Stimulated activated CD4-positive, alpha-beta T cell treated with anti-CD3 and anti-CD28 coated beads, TNF-alpha, amount 100 ng/mL, for 4 hours (primary cell): ENCODE measurements around the gene CLEC18C.
"Not testable (repeated sequence)": the region's sequence is repeated elsewhere in the genome, so short reads cannot be mapped to it uniquely, and the experiment has no call there.

Source experiments
- DNase-seq, 3 experiments: peaks; one replicate each; pipeline ENCODE4 v3.0.0-alpha.2; 2020; ENCODE audit warnings: low read depth in 3 of 3

Gene CLEC18C

DNA sequence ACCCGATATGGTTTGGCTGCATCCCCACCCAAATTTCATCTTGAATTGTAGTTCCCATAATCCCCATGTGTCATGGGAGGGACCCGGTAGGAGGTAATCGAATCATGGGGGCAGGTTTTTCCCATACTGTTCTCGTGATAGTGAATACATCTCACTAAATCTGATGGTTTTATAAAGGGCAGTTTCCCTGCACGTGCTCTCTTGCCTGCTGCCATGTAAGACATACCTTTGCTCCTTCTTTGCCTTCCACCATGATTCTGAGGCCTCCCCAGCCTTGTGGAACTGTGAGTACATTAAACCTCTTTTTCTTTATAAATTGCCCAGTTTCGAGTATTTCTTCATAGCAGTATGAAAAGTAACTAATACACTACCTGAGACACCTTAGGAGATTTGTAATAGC is 32.8 kb downstream of the CLEC18C start:
- DNase-seq = not testable (repeated sequence)

DNA sequence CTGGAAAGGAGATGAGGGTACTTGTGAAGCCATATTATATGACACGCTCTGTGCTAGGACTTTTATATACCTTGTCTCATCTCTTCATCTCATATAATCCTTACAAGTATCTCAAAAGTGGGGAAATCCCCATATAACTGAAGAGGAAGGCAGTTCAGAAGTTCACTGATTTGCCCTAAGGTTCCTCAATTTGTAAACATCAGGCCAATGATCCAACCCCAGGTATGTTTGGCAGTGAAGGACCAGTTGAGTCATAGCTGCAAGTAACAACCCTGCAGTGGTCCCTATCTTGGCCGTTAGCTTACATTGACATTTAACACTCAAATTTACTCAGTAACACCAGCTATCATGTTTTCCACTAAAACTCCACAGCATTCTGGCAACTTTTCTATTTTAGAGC is 45.0 kb downstream of the CLEC18C start:
- not testable (repeated sequence) for DNase-seq

DNA sequence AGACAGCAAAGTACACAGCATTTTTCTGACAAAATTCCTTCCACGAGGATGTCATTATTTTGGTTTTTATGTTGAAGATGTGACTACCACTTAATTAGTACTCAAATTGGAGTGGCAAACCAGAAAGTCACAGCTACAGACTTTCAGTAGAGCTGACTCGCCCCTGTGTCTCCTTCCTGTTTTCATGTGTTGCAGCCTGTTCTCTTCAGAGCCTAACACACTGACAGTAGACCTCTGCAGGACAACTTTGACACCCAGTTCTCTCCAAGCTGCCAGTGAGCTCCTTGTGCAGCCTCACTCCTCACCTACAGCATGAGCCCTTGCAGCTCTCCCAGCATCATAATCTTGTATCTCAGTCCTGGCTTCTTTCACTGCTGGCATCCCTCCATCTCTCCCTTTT is 49.0 kb downstream of the CLEC18C start:
- not testable (repeated sequence) for DNase-seq

DNA sequence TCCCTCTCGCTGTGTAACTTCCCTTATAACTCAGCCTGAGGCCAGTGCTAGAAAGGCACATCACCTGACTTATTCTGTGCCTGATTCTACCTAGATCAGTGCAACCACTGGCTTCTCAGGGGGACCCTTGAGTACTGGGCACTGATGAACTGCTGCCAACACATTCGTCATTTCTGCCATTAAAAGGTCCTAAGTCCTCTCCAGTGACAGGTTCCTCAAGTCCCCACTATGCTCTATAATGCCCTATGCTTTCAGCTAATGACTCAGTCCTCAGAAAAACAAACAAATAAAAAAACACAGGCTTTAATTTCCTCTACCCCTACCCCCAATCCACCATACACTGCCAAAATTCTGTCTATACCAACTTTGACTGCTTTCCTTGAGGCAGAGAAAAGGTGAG is 49.6 kb downstream of the CLEC18C start:
- not testable (repeated sequence) for DNase-seq

DNA sequence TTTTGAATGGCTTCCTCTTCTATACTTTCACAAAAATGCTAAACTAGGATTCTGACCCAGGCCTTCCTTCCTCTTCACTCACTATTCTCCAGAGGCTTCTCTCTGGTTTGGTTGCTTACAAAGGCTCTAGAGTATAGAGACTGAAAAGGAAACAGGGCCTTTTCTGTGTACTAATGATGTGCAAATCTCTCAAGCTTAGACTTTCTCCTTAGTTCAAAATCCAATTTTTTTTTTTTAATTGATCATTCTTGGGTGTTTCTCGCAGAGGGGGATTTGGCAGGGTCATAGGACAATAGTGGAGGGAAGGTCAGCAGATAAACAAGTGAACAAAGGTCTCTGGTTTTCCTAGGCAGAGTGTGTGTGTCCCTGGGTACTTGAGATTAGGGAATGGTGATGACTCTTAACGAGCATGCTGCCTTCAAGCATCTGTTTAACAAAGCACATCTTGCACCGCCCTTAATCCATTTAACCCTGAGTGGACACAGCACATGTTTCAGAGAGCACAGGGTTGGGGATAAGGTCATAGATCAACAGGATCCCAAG is 50.5 kb downstream of the CLEC18C start:
- DNase-seq = not testable (repeated sequence)

DNA sequence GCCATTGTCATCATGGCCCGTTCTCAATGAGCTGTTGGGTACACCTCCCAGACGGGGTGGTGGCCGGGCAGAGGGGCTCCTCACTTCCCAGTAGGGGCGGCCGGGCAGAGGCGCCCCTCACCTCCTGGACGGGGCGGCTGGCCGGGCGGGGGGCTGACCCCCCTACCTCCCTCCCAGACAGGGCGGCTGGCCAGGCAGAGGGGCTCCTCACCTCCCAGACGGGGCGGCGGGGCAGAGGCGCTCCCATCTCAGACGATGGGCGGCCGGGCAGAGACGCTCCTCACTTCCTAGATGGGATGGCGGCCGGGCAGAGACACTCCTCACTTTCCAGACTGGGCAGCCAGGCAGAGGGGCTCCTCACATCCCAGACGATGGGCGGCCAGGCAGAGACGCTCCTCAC is 51.1 kb downstream of the CLEC18C start:
- DNase-seq = not testable (repeated sequence)

DNA sequence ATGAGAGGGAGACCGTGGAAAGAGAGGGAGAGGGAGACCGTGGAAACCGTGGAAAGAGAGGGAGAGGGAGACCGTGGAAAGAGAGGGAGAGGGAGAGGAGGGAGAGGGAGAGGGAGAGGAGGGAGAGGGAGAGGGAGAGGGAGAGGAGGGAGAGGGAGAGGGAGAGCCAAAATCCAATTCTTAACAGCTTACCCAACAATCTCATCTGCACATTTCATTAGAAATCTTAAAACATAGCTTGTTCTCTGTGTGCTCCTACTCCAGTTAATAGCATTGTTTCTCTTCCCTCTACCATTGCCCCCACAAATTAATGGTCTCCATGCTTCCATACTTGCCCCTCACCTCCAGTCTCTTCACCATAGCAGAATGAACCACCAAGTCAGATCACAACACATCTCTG is 51.8 kb downstream of the CLEC18C start:
- DNase-seq = not testable (repeated sequence)

DNA sequence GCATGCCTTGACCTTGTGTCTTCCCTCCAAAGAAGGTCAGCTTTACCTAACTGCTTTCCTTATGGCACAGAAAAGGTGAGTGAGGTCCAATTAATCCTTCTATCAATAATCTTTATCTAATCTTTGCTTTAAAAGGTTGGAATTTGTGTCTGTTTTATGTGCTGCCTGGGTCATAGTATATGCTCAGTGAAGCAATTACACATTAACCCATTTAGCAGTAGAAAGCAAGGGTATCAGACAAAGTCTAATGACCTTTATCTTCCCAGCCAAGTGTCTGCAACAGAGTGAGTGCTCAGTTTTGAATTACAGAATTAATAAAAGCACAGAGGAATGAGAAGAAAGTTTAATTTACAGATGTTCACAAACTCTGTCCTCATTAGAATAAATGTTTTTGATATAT is 52.4 kb downstream of the CLEC18C start:
- DNase-seq = not testable (repeated sequence)

DNA sequence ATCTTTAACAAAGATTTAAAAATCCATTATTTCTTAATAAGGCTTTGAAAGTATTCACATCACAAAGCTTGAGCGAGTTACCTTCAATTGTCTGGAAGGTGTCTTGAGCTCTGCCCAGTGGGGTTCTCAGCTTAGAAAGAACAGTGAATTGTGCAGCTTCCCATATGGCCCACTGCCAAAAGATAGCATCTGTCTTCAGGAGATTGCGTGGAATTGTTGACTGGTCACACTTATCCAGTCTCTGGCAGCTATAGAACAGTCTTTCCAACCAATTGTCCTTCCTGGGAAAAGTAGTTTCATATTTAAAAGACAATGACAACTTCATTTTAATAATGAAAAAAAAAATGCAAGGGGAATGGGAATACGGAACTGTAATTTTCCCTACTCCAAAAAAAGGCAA is 58.2 kb downstream of the CLEC18C start:
- DNase-seq = not testable (repeated sequence)
